H9 (cell line): Measurements from ENCODE around the gene TFF2. TPM values are rescaled to one million over a fixed set of nuclear protein-coding genes. Genes with fewer than 3 reads are reported as not detected.

Experiments used
- DNase-seq: peaks from one replicate; pipeline ENCODE4 v3.0.0-alpha.2; 2017
- H2AFZ ChIP-seq: one replicate; pipeline ENCODE4 v1.6.1; 2013; ENCODE audit warnings: mild to moderate bottlenecking, low read length, control low read depth, moderate library complexity
- H2AK5ac ChIP-seq: 2 replicates; pipeline ENCODE4 v1.6.1; 2013; ENCODE audit warnings: low read length, control low read depth, mixed read lengths; ENCODE audit not compliant: insufficient read length
- H2BK120ac ChIP-seq: one replicate; pipeline ENCODE4 v1.6.1; 2013; ENCODE audit warnings: low read depth, mild to moderate bottlenecking, low read length, control low read depth, inconsistent platforms; ENCODE audit not compliant: poor library complexity, severe bottlenecking
- H2BK12ac ChIP-seq: 2 replicates; pipeline ENCODE4 v1.6.1; 2013; ENCODE audit warnings: low read length, control low read depth, mixed read lengths, low read depth; ENCODE audit not compliant: insufficient read length
- H2BK15ac ChIP-seq: 2 replicates; pipeline ENCODE4 v1.6.1; 2013; ENCODE audit warnings: low read depth, low read length, control low read depth
- H2BK20ac ChIP-seq: one replicate; pipeline ENCODE4 v1.6.1; 2013; ENCODE audit warnings: low read depth, mild to moderate bottlenecking, low read length, control low read depth, inconsistent platforms; ENCODE audit not compliant: poor library complexity, severe bottlenecking
- H2BK5ac ChIP-seq: 2 replicates; pipeline ENCODE4 v1.6.1; 2013; ENCODE audit warnings: low read length, control low read depth, mixed read lengths; ENCODE audit not compliant: insufficient read length
- H3K14ac ChIP-seq: 2 replicates; pipeline ENCODE4 v1.6.1; 2013; ENCODE audit warnings: low read length, control low read depth; ENCODE audit not compliant: insufficient read depth
- H3K18ac ChIP-seq: 2 replicates; pipeline ENCODE4 v1.6.1; 2013; ENCODE audit warnings: low read depth, mild to moderate bottlenecking, mixed read lengths, low read length, control low read depth; ENCODE audit not compliant: insufficient read length
- H3K23ac ChIP-seq: 2 replicates; pipeline ENCODE4 v1.6.1; 2013; ENCODE audit warnings: low read length, control low read depth, mixed read lengths, low read depth; ENCODE audit not compliant: insufficient read length
- H3K23me2 ChIP-seq: 2 replicates; pipeline ENCODE4 v1.6.1; 2013; ENCODE audit warnings: low read depth, mild to moderate bottlenecking, mixed read lengths, low read length, control low read depth; ENCODE audit not compliant: insufficient read length, poor library complexity, severe bottlenecking
- H3K27ac ChIP-seq: 2 replicates; pipeline ENCODE4 v1.5.1; 2013; ENCODE audit warnings: low read length, control low read depth, mixed read lengths, low read depth; ENCODE audit not compliant: insufficient read length
- H3K27me3 ChIP-seq: 2 replicates; pipeline ENCODE4 v1.6.1; 2013; ENCODE audit warnings: low read length, control low read depth, inconsistent platforms; ENCODE audit not compliant: insufficient read depth
- H3K4ac ChIP-seq: 2 replicates; pipeline ENCODE4 v1.6.1; 2013; ENCODE audit warnings: low read depth, mild to moderate bottlenecking, control low read depth, inconsistent platforms, low read length, moderate library complexity
- H3K4me1 ChIP-seq: 2 replicates; pipeline ENCODE4 v1.6.1; 2013; ENCODE audit warnings: low read length, control low read depth, inconsistent platforms; ENCODE audit not compliant: insufficient read depth
- H3K4me2 ChIP-seq: 2 replicates; pipeline ENCODE4 v1.6.1; 2013; ENCODE audit warnings: low read length, control low read depth, mixed read lengths; ENCODE audit not compliant: insufficient read length, insufficient read depth
- H3K56ac ChIP-seq: 2 replicates; pipeline ENCODE4 v1.6.1; 2013; ENCODE audit warnings: low read depth, mild to moderate bottlenecking, mixed read lengths, low read length, control low read depth; ENCODE audit not compliant: insufficient read length
- H3K79me1 ChIP-seq: 2 replicates; pipeline ENCODE4 v1.6.1; 2013; ENCODE audit warnings: low read depth, mild to moderate bottlenecking, moderate library complexity, low read length, control low read depth, inconsistent platforms; ENCODE audit not compliant: insufficient read depth, poor library complexity, severe bottlenecking
- H3K79me2 ChIP-seq: 2 replicates; pipeline ENCODE4 v1.6.1; 2013; ENCODE audit warnings: low read length, control low read depth, inconsistent platforms; ENCODE audit not compliant: insufficient read depth
- H3K9ac ChIP-seq: 2 replicates; pipeline ENCODE4 v1.6.1; 2013; ENCODE audit warnings: low read length, control low read depth, mixed read lengths; ENCODE audit not compliant: insufficient read length; ENCODE audit errors: extremely low read depth
- H3K9me3 ChIP-seq: one replicate; pipeline ENCODE4 v1.6.1; 2013; ENCODE audit warnings: low read depth, low read length, inconsistent platforms; ENCODE audit not compliant: control insufficient read depth
- H3T11ph ChIP-seq: one replicate; pipeline ENCODE4 v1.6.1; 2013; ENCODE audit warnings: mild to moderate bottlenecking, low read length, control low read depth, inconsistent platforms
- H4K20me1 ChIP-seq: one replicate; pipeline ENCODE4 v1.6.1; 2013; ENCODE audit not compliant: control insufficient read depth, insufficient read length, insufficient read depth
- H4K5ac ChIP-seq: 2 replicates; pipeline ENCODE4 v1.6.1; 2013; ENCODE audit warnings: low read depth, mild to moderate bottlenecking, mixed read lengths, low read length, control low read depth; ENCODE audit not compliant: insufficient read length
- H4K8ac ChIP-seq: replicated peaks from 2 replicates; pipeline ENCODE4 v1.6.1; 2013; ENCODE audit warnings: low read length, control low read depth, mixed read lengths, low read depth; ENCODE audit not compliant: insufficient read length
- H4K91ac ChIP-seq: 2 replicates; pipeline ENCODE4 v1.6.1; 2013; ENCODE audit warnings: low read depth, mild to moderate bottlenecking, moderate library complexity, mixed read lengths, low read length, control low read depth; ENCODE audit not compliant: insufficient read length
- H3K27ac Mint-ChIP-seq, 3 experiments: 2 replicates in 2 of 3; 3 replicates in 1 of 3; pipeline ENCODE4 v1.8.0; 2020 to 2021; ENCODE audit warnings: mixed read lengths in 3 of 3, mild to moderate bottlenecking in 1 of 3, moderate library complexity in 1 of 3
- H3K27me3 Mint-ChIP-seq: 2 replicates; pipeline ENCODE4 v1.8.0; 2021; ENCODE audit warnings: low read depth, mild to moderate bottlenecking, moderate library complexity, mixed read lengths
- H3K36me3 Mint-ChIP-seq, 3 experiments: 2 replicates in 2 of 3; 3 replicates in 1 of 3; pipeline ENCODE4 v1.8.0; 2020 to 2021; ENCODE audit warnings: low read depth in 3 of 3, mixed read lengths in 3 of 3; ENCODE audit not compliant: insufficient read depth in 1 of 3
- H3K4me1 Mint-ChIP-seq, 2 experiments: 2 replicates each; pipeline ENCODE4 v1.8.0; 2020; ENCODE audit warnings: mixed read lengths in 2 of 2
- H3K4me3 Mint-ChIP-seq, 2 experiments: 2 replicates in 1 of 2; 3 replicates in 1 of 2; pipeline ENCODE4 v1.8.0; 2020 to 2021; ENCODE audit warnings: mild to moderate bottlenecking in 2 of 2, mixed read lengths in 2 of 2, moderate library complexity in 1 of 2
- H3K9me3 Mint-ChIP-seq, 2 experiments: 2 replicates in 1 of 2; 3 replicates in 1 of 2; pipeline ENCODE4 v1.8.0; 2020; ENCODE audit warnings: mild to moderate bottlenecking in 2 of 2, mixed read lengths in 2 of 2, moderate library complexity in 1 of 2
- WGBS: extraction: QIAGEN DNeasy Blood & Tissue Kit; methylation state at CpG from one replicate; pipeline ENCODE4 v1.1.7; 2013; ENCODE audit warnings: missing lambda C conversion rate, low lambda C conversion rate, mixed read lengths; ENCODE audit not compliant: insufficient read length; ENCODE audit errors: extremely low coverage; 5-methylcytosine and 5-hydroxymethylcytosine counted together
- total RNA-seq: library from RNA; stranded (reverse); gene quantifications from 2 replicates; pipeline ENCODE4 v1.2.1, GENCODE V29; 2021
- TF ChIP-seq, protein P1 (sequence below): fragments of 200-600 bp; sonication (generic); conservative IDR thresholded peaks from 3 replicates; pipeline ENCODE4 v1.8.0; 2021; ENCODE audit warnings: antibody characterized with exemption, mild to moderate bottlenecking

Gene TFF2
- total RNA-seq, 1 experiment from 2014 or later, result not detected

DNA sequence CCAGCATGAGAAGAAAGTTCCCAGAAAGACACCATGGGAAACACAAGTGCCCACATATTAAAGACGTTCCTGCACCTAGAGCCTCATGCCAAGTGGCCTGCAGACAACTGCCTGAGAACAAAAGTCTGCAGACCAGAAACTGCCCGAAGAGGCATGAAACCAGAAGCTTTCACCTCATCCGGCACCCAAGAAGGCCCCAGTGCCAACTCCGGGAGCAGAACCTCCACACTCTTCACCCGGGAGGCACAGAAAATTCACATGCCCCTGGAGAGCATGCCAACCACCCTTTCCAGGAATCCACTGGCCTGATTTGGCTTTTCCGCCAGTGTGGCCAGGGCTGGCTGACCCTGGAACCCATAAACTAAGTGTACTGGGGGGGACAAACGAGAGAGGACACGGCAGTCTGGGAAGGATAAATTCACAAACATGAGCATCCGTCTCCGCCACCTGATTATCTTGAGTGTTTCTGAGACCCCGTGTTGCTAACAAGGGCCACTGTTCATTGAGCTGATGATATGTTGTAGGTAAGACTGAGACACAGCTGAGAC, 6.8 kb downstream of the TFF2 start:
- Histone ChIP-seq H4K8ac (no peak overlapping the region), H2BK20ac (no peak overlapping the region), H3K27me3 (no peaks in the 10 kb centered on the region), H3K4me2 (no peak overlapping the region), H3K23me2 (no peaks in the 10 kb centered on the region), H3K56ac (no peak overlapping the region), H2BK5ac (no peak overlapping the region), H4K91ac (no peak overlapping the region), H2AK5ac (no peak overlapping the region), H3K18ac (no peak overlapping the region), H3K9ac (no peak overlapping the region), H3T11ph (no peak overlapping the region), H2BK15ac (no peak overlapping the region), H2BK12ac (no peak overlapping the region), H3K4ac (no peak overlapping the region), H3K23ac (no peak overlapping the region), H3K4me1 (0 out of 2 replicates have a peak, but pooled peaks cover 1% of the 10 kb centered on the region), H3K79me1 (no peaks in the 10 kb centered on the region), H3K79me2 (no peaks in the 10 kb centered on the region), H3K9me3 (no peaks in the 10 kb centered on the region), H2BK120ac (no peak overlapping the region), H4K5ac (no peak overlapping the region), H2AFZ (no peak overlapping the region), H4K20me1 (no peaks in the 10 kb centered on the region), H3K14ac (no peak overlapping the region), H3K27ac (no peak overlapping the region)
- WGBS, result no CpG with 5 or more reads among the region's 11 CpGs
- Mint-ChIP-seq H3K9me3 (no peaks in the 10 kb centered on the region), H3K27me3 (peaks cover 2% of the 10 kb centered on the region), H3K27ac (peak overlapping the region in 1 of 3 experiments; percentile 65; a peak in 2 of 7 replicates), H3K36me3 (no peaks in the 10 kb centered on the region), H3K4me1 (peaks cover 0 to 3% of the 10 kb centered on the region in 2 experiments; a peak in 1 of 4 replicates), H3K4me3 (no peak overlapping the region)
- no peak for DNase-seq
- TF ChIP-seq, protein P1, sequence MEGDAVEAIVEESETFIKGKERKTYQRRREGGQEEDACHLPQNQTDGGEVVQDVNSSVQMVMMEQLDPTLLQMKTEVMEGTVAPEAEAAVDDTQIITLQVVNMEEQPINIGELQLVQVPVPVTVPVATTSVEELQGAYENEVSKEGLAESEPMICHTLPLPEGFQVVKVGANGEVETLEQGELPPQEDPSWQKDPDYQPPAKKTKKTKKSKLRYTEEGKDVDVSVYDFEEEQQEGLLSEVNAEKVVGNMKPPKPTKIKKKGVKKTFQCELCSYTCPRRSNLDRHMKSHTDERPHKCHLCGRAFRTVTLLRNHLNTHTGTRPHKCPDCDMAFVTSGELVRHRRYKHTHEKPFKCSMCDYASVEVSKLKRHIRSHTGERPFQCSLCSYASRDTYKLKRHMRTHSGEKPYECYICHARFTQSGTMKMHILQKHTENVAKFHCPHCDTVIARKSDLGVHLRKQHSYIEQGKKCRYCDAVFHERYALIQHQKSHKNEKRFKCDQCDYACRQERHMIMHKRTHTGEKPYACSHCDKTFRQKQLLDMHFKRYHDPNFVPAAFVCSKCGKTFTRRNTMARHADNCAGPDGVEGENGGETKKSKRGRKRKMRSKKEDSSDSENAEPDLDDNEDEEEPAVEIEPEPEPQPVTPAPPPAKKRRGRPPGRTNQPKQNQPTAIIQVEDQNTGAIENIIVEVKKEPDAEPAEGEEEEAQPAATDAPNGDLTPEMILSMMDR, result no peak
